Subcutaneous preadipocyte (primary cell): Measurements from ENCODE around the gene AK3. TPM values are rescaled to one million over a fixed set of nuclear protein-coding genes. Genes with fewer than 3 reads are reported as not detected.

ENCODE experiments used
- total RNA-seq: library from RNA; depleted of rRNA; stranded (reverse); fragments of >200 nt; gene quantifications from 2 replicates; pipeline ENCODE4 v1.2.3, GENCODE V29; 2012

The AK3 gene
- 39.5 and 48.9 TPM in 2 replicates for total RNA-seq

GRCh38 chr9:4740638-4741364 lies at the start of gene AK3:
TSS of gene AK3 (minus strand) at chr9:4741202. CDS start at chr9:4741087, 115 bp downstream.

GRCh38 chr9:4679268-4680172 lies 61.5 kb downstream of the AK3 start, which contains the start of gene CDC37L1:
TSS of gene CDC37L1 (plus strand) at chr9:4679569. CDS start at chr9:4679768, 199 bp downstream.

GRCh38 chr9:4666042-4666699 lies 74.8 kb downstream of the AK3 start, which contains the start of gene SPATA6L:
TSS of gene SPATA6L (minus strand) at chr9:4666480. CDS start at chr9:4666250, 230 bp downstream.

GRCh38 chr9:4662108-4662988 lies 78.7 kb downstream of the AK3 start, which contains the start of gene PLPP6:
TSS of gene PLPP6 (plus strand) at chr9:4662294. CDS start at chr9:4662376, 82 bp downstream.

Other genes starting within 250 kb of the AK3 start
- gene PLPP6, start 78.9 kb downstream of the AK3 start, total RNA-seq = 5.9 and 6.2 TPM in 2 replicates
- 0.39 and 1.5 TPM in 2 replicates for gene SPATA6L, start 74.7 kb downstream of the AK3 start, total RNA-seq
- gene CDC37L1, start 61.6 kb downstream of the AK3 start, total RNA-seq = 17.3 and 19.9 TPM in 2 replicates
- 14.0 and 14.9 TPM in 2 replicates for gene RCL1, start 51.7 kb upstream of the AK3 start, total RNA-seq
- gene JAK2, start 244.1 kb upstream of the AK3 start, total RNA-seq = 5.5 and 5.9 TPM in 2 replicates